MM.1S (cell line): ENCODE results near the gene IRGQ.
A peak's percentile ranks its signal among the peaks of the same experiment; 100 is the strongest.

Experiments used
- DNase-seq: peaks from one replicate; pipeline ENCODE4 v3.0.0-alpha.2; 2015
- H2AFZ ChIP-seq: fragments of 300-600 bp; sonication (generic); 2 replicates; pipeline ENCODE4 v1.6.0; 2016; ENCODE audit warnings: antibody characterized with exemption, low read length
- H3F3A ChIP-seq: fragments of 300-600 bp; sonication (generic); 2 replicates; pipeline ENCODE4 v1.6.1; 2016; ENCODE audit warnings: mild to moderate bottlenecking, antibody characterized with exemption, low read length, moderate library complexity, mixed read lengths; ENCODE audit not compliant: insufficient read depth
- H3K27ac ChIP-seq: fragments of 300-600 bp; sonication (generic); 2 replicates; pipeline ENCODE4 v1.5.1; 2016; ENCODE audit warnings: mild to moderate bottlenecking, low read length
- H3K27me3 ChIP-seq: fragments of 300-600 bp; sonication (generic); replicated peaks from 2 replicates; pipeline ENCODE4 v1.6.0; 2016; ENCODE audit warnings: low read length; ENCODE audit not compliant: insufficient read depth
- H3K36me3 ChIP-seq: fragments of 300-600 bp; sonication (generic); replicated peaks from 2 replicates; pipeline ENCODE4 v1.6.1; 2016; ENCODE audit warnings: mild to moderate bottlenecking, low read length, mixed read lengths; ENCODE audit not compliant: insufficient read depth
- H3K4me1 ChIP-seq: fragments of 300-600 bp; sonication (generic); 2 replicates; pipeline ENCODE4 v1.6.1; 2016; ENCODE audit warnings: low read length, mixed read lengths
- H3K4me2 ChIP-seq: fragments of 300-600 bp; sonication (generic); 2 replicates; pipeline ENCODE4 v1.6.0; 2016; ENCODE audit warnings: low read depth, low read length
- H3K4me3 ChIP-seq: fragments of 300-600 bp; sonication (generic); 2 replicates; pipeline ENCODE4 v1.5.1; 2016; ENCODE audit warnings: low read length, mixed read lengths
- H3K79me2 ChIP-seq: fragments of 300-600 bp; sonication (generic); 2 replicates; pipeline ENCODE4 v1.6.1; 2016; ENCODE audit warnings: mixed run types, low read length, mixed read lengths
- H3K9ac ChIP-seq: fragments of 300-600 bp; sonication (generic); 2 replicates; pipeline ENCODE4 v1.6.1; 2016; ENCODE audit warnings: low read length, mixed read lengths
- H3K9me2 ChIP-seq: fragments of 300-600 bp; sonication (generic); replicated peaks from 2 replicates; pipeline ENCODE4 v1.6.1; 2016; ENCODE audit warnings: mild to moderate bottlenecking, low read length, mixed read lengths; ENCODE audit not compliant: insufficient read depth
- H3K9me3 ChIP-seq: fragments of 300-600 bp; sonication (generic); replicated peaks from 2 replicates; pipeline ENCODE4 v1.6.1; 2016; ENCODE audit warnings: mild to moderate bottlenecking, low read length, mixed read lengths; ENCODE audit not compliant: insufficient read depth
- H4K20me1 ChIP-seq: fragments of 300-600 bp; sonication (generic); 2 replicates; pipeline ENCODE4 v1.6.1; 2016; ENCODE audit warnings: mild to moderate bottlenecking, low read length, moderate library complexity, mixed read lengths; ENCODE audit not compliant: insufficient read depth
- EZH2 ChIP-seq: fragments of 300-600 bp; sonication (generic); optimal IDR thresholded peaks from 2 replicates; pipeline ENCODE3; 2017; ENCODE audit warnings: low read depth, mild to moderate bottlenecking, antibody characterized with exemption, low read length, mixed read lengths
- EZH2phosphoT487 ChIP-seq: fragments of 300-600 bp; sonication (generic); IDR thresholded peaks from 2 replicates; pipeline ENCODE4 v1.6.1; 2018; ENCODE audit warnings: antibody characterized with exemption, low read length
- TF ChIP-seq, protein P1 (sequence below): fragments of 300-600 bp; sonication (generic); IDR thresholded peaks from 2 replicates; pipeline ENCODE4 v1.5.1; 2016; ENCODE audit warnings: antibody characterized with exemption, low read length, mixed read lengths

Gene IRGQ

DNA sequence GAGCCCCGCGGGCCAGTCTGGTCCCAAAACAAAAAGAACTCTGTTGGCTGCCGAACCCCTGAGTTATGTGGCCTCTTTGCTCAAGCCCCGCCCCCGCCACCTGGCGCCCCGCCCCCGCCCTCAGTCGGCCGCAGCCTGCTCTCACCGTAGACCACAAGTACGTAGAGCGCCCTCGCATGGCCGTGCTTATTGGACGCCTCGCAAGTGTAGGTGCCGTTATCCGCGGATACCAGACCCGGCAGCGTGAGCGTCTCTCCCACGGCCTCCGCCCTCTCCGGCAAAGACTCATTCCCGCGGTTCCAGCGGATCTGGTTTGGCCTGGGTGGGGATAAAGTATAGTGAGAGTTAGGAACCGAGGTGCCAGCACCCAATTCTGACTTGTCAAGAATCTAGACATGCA is 29.0 kb upstream of the IRGQ start:
- Histone ChIP-seq H3K27me3 (peaks cover 14% of the 10 kb centered on the region), H3K27ac (no peak overlapping the region), H3K4me2 (peak overlapping the region; percentile 41; the same call in 1 of the 2 replicates), H3K9ac (no peak overlapping the region), H3K4me3 (0 out of 2 replicates have a peak overlapping the region, but pooled peaks have one; percentile 21), H3K79me2 (no peaks in the 10 kb centered on the region), H4K20me1 (no peaks in the 10 kb centered on the region), H2AFZ (no peak overlapping the region), H3F3A (peaks cover 5% of the 10 kb centered on the region; the same call in 1 of the 2 replicates), H3K9me3 (no peaks in the 10 kb centered on the region), H3K36me3 (no peaks in the 10 kb centered on the region), H3K4me1 (peaks cover 6% of the 10 kb centered on the region; the same call in 1 of the 2 replicates), H3K9me2 (no peaks in the 10 kb centered on the region)
- TF ChIP-seq EZH2 (no peak), EZH2phosphoT487 (no peak)
- TF ChIP-seq, protein P1, sequence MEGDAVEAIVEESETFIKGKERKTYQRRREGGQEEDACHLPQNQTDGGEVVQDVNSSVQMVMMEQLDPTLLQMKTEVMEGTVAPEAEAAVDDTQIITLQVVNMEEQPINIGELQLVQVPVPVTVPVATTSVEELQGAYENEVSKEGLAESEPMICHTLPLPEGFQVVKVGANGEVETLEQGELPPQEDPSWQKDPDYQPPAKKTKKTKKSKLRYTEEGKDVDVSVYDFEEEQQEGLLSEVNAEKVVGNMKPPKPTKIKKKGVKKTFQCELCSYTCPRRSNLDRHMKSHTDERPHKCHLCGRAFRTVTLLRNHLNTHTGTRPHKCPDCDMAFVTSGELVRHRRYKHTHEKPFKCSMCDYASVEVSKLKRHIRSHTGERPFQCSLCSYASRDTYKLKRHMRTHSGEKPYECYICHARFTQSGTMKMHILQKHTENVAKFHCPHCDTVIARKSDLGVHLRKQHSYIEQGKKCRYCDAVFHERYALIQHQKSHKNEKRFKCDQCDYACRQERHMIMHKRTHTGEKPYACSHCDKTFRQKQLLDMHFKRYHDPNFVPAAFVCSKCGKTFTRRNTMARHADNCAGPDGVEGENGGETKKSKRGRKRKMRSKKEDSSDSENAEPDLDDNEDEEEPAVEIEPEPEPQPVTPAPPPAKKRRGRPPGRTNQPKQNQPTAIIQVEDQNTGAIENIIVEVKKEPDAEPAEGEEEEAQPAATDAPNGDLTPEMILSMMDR: peak; percentile 38
- DNase-seq: peak; percentile 78

GRCh38 chr19:43623889-43624670 is 28.1 kb upstream of the IRGQ start:
- Histone ChIP-seq H4K20me1 (no peaks in the 10 kb centered on the region), H3K27me3 (peaks cover 14% of the 10 kb centered on the region), H3K4me2 (peak overlapping the region; percentile 11; the same call in 1 of the 2 replicates), H2AFZ (no peak overlapping the region), H3K9ac (no peak overlapping the region), H3K79me2 (peaks cover under 1% of the 10 kb centered on the region), H3K9me3 (no peaks in the 10 kb centered on the region), H3K4me3 (no peak overlapping the region), H3F3A (peaks cover 13% of the 10 kb centered on the region; the same call in 1 of the 2 replicates), H3K4me1 (peaks cover 7% of the 10 kb centered on the region; the same call in 1 of the 2 replicates), H3K27ac (no peak overlapping the region), H3K36me3 (no peaks in the 10 kb centered on the region), H3K9me2 (no peaks in the 10 kb centered on the region)
- TF ChIP-seq, protein P1: no peak
- TF ChIP-seq EZH2 (no peak), EZH2phosphoT487 (no peak)
- DNase-seq: no peak

DNA sequence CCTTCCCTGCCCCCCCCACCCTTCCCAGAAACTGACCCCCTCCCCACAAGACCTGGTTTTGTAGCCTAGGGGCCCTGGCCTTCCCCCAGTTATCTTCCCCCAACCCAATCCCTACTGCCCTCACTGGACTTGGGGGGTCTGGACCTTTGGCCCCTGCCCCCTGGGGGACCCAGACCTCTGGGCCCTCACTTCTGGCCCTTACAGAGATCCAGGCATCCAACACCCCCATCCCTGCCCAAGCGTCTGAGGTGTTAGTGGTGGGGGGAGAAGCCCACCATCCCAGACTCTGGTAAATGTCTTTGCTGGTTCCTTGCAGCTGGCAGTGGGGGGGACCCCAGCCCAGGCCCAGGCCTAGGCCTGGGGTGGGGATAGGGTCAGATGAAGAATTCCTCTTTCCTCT is 27.0 kb upstream of the IRGQ start:
- H3K9ac ChIP-seq: no peak overlapping the region
- H3K4me1 ChIP-seq: peaks cover 7% of the 10 kb centered on the region; the same call in 1 of the 2 replicates
- H3K36me3 ChIP-seq: no peaks in the 10 kb centered on the region
- no peak for TF ChIP-seq EZH2
- TF ChIP-seq, protein P1: no peak
- DNase-seq: no peak
- H3F3A ChIP-seq: peaks cover 16% of the 10 kb centered on the region; the same call in 1 of the 2 replicates
- peaks cover 14% of the 10 kb centered on the region for H3K27me3 ChIP-seq
- H3K9me3 ChIP-seq: no peaks in the 10 kb centered on the region
- H3K9me2 ChIP-seq: no peaks in the 10 kb centered on the region
- H3K79me2 ChIP-seq: peaks cover 11% of the 10 kb centered on the region
- H2AFZ ChIP-seq: no peak overlapping the region
- H3K4me2 ChIP-seq: no peak overlapping the region
- no peak overlapping the region for H3K4me3 ChIP-seq
- H4K20me1 ChIP-seq: no peaks in the 10 kb centered on the region
- H3K27ac ChIP-seq: no peak overlapping the region
